H1 (cell line): ENCODE measurements around the gene FCN3. TPM values are rescaled to one million over a fixed set of nuclear protein-coding genes. Genes with fewer than 3 reads are reported as not detected.
A peak's percentile ranks its signal among the peaks of the same experiment; 100 is the strongest.

Experiments
- CTCF ChIA-PET: fragments of 300-600 bp; sonication (Branson Sonifier 250); formaldehyde crosslinking; loops from one replicate; lab custom pipeline; 2021; ENCODE audit not compliant: partially characterized antibody; lab: Charles Lee
- POLR2A ChIA-PET: fragments of 300-600 bp; sonication (Branson Sonifier 250); formaldehyde crosslinking; loops from one replicate; lab custom pipeline; 2021; ENCODE audit warnings: inconsistent platforms; ENCODE audit not compliant: partially characterized antibody; lab: Charles Lee
- DNase-seq, 2 experiments: peaks; one replicate each; pipeline versions ENCODE4 v3.0.0 to v3.0.0-alpha.2; 2010 to 2022; ENCODE audit warnings: low spot score in 2 of 2, low read depth in 1 of 2, mixed read lengths in 1 of 2
- FAIRE-seq: peaks from 2 replicates; lab custom pipeline; 2011; peaks lifted over from hg19 to GRCh38; lab: Jason Lieb, UNC
- H2AFZ ChIP-seq: 2 replicates; pipeline ENCODE4 v1.8.1; 2012; ENCODE audit warnings: low read length, inconsistent platforms
- H2AK5ac ChIP-seq: 2 replicates; pipeline ENCODE4 v1.6.1; 2013; ENCODE audit warnings: low read depth, low read length
- H2BK120ac ChIP-seq: replicated peaks from 2 replicates; pipeline ENCODE3; 2013; ENCODE audit warnings: low read depth, low read length, inconsistent platforms
- H2BK12ac ChIP-seq: 2 replicates; pipeline ENCODE4 v1.6.1; 2013; ENCODE audit warnings: low read depth, low read length
- H2BK15ac ChIP-seq: 2 replicates; pipeline ENCODE4 v1.6.1; 2013; ENCODE audit warnings: low read length
- H2BK20ac ChIP-seq: 2 replicates; pipeline ENCODE4 v1.6.1; 2013; ENCODE audit warnings: low read length
- H2BK5ac ChIP-seq: 2 replicates; pipeline ENCODE4 v1.6.1; 2013; ENCODE audit warnings: low read depth, low read length
- H3K14ac ChIP-seq: 2 replicates; pipeline ENCODE4 v1.6.1; 2013; ENCODE audit warnings: inconsistent platforms; ENCODE audit not compliant: insufficient read length
- H3K18ac ChIP-seq: 2 replicates; pipeline ENCODE4 v1.6.1; 2013; ENCODE audit warnings: low read length; ENCODE audit errors: extremely low read depth
- H3K23ac ChIP-seq: 2 replicates; pipeline ENCODE4 v1.6.1; 2013; ENCODE audit warnings: inconsistent platforms; ENCODE audit not compliant: insufficient read length
- H3K23me2 ChIP-seq: 2 replicates; pipeline ENCODE4 v1.6.1; 2013; ENCODE audit warnings: low read depth, low read length
- H3K27ac ChIP-seq: 2 replicates; pipeline ENCODE4 v1.6.1; 2011; ENCODE audit warnings: low read depth, low read length, inconsistent platforms
- H3K27me3 ChIP-seq, 4 experiments: replicated peaks in 1 of 4; 1 replicate in 1 of 4; 2 replicates in 3 of 4; pipeline versions ENCODE4 v1.6.1 to v1.8.1; 2011 to 2013; ENCODE audit warnings: low read length in 3 of 4, mild to moderate bottlenecking in 3 of 4, inconsistent platforms in 2 of 4, mixed read lengths in 2 of 4, moderate library complexity in 1 of 4; ENCODE audit not compliant: control insufficient read depth in 3 of 4, insufficient read depth in 3 of 4; ENCODE audit errors: extremely low read depth in 1 of 4
- H3K36me3 ChIP-seq, 4 experiments: 2 replicates each; pipeline versions ENCODE4 v1.6.1 to v1.8.1; 2011 to 2013; ENCODE audit warnings: mild to moderate bottlenecking in 4 of 4, low read length in 3 of 4, moderate library complexity in 2 of 4, control low read depth in 1 of 4, inconsistent platforms in 1 of 4; ENCODE audit not compliant: insufficient read depth in 4 of 4, control insufficient read depth in 2 of 4
- H3K4ac ChIP-seq: replicated peaks from 2 replicates; pipeline ENCODE3; 2013; ENCODE audit warnings: low read length, low read depth, mixed read lengths, inconsistent platforms; ENCODE audit not compliant: insufficient read length
- H3K4me1 ChIP-seq, 4 experiments: replicated peaks in 1 of 4; 1 replicate in 1 of 4; 2 replicates in 3 of 4; pipeline versions ENCODE4 v1.6.1 to v1.8.1; 2011 to 2013; ENCODE audit warnings: low read length in 3 of 4, inconsistent platforms in 2 of 4, mixed read lengths in 1 of 4; ENCODE audit not compliant: insufficient read depth in 4 of 4, control insufficient read depth in 3 of 4
- H3K4me2 ChIP-seq, 2 experiments: 2 replicates each; pipeline versions ENCODE4 v1.6.1 to v1.8.1; 2011 to 2013; ENCODE audit warnings: low read depth in 2 of 2, low read length in 2 of 2, control low read depth in 1 of 2, inconsistent platforms in 1 of 2, mild to moderate bottlenecking in 1 of 2; ENCODE audit not compliant: insufficient read depth in 1 of 2
- H3K4me3 ChIP-seq, 4 experiments: fragments of 200-600, 300-600 bp in 1 of 4; sonication (generic), shearing (Covaris generic), sonication (Bioruptor Twin) in 1 of 4; 2 replicates each; pipeline versions ENCODE4 v1.5.1 to v1.8.1; 2011 to 2016; ENCODE audit warnings: low read length in 4 of 4, low read depth in 3 of 4, control low read depth in 2 of 4, inconsistent platforms in 2 of 4, mild to moderate bottlenecking in 2 of 4, mixed read lengths in 1 of 4, moderate library complexity in 1 of 4; ENCODE audit not compliant: insufficient read depth in 2 of 4; ENCODE audit errors: extremely low read depth in 1 of 4
- H3K56ac ChIP-seq: replicated peaks from 2 replicates; pipeline ENCODE3; 2013; ENCODE audit warnings: low read depth, mild to moderate bottlenecking, mixed read lengths, low read length, inconsistent platforms; ENCODE audit not compliant: insufficient read length
- H3K79me1 ChIP-seq: 2 replicates; pipeline ENCODE4 v1.6.1; 2013; ENCODE audit warnings: low read depth, low read length, control low read depth
- H3K79me2 ChIP-seq, 2 experiments: 2 replicates each; pipeline versions ENCODE4 v1.6.1 to v1.8.1; 2012 to 2013; ENCODE audit warnings: low read length in 2 of 2, mild to moderate bottlenecking in 2 of 2, inconsistent platforms in 1 of 2; ENCODE audit not compliant: insufficient read depth in 2 of 2, control insufficient read depth in 1 of 2
- H3K9ac ChIP-seq, 4 experiments: replicated peaks in 1 of 4; 1 replicate in 1 of 4; 2 replicates in 3 of 4; pipeline versions ENCODE4 v1.6.1 to v1.8.1; 2011 to 2013; ENCODE audit warnings: low read depth in 3 of 4, low read length in 3 of 4, control low read depth in 2 of 4, mild to moderate bottlenecking in 2 of 4, moderate library complexity in 2 of 4, inconsistent platforms in 1 of 4; ENCODE audit errors: extremely low read depth in 1 of 4
- H3K9me3 ChIP-seq, 2 experiments: 2 replicates each; pipeline versions ENCODE4 v1.6.1 to v1.8.1; 2012 to 2013; ENCODE audit warnings: mild to moderate bottlenecking in 2 of 2, moderate library complexity in 2 of 2, control low read depth in 1 of 2, inconsistent platforms in 1 of 2, low read depth in 1 of 2, low read length in 1 of 2, mixed read lengths in 1 of 2; ENCODE audit not compliant: insufficient read depth in 2 of 2
- H4K20me1 ChIP-seq, 2 experiments: replicated peaks in 1 of 2; 2 replicates each; pipeline versions ENCODE3 to v1.8.1; 2011 to 2013; ENCODE audit warnings: inconsistent platforms in 2 of 2, low read length in 2 of 2, mild to moderate bottlenecking in 1 of 2; ENCODE audit not compliant: insufficient read depth in 2 of 2, control insufficient read depth in 1 of 2
- H4K5ac ChIP-seq: 2 replicates; pipeline ENCODE4 v1.6.1; 2013; ENCODE audit warnings: low read length, low read depth, mixed read lengths, inconsistent platforms; ENCODE audit not compliant: insufficient read length
- H4K8ac ChIP-seq: 2 replicates; pipeline ENCODE4 v1.8.0; 2013; ENCODE audit warnings: mild to moderate bottlenecking, moderate library complexity, low read length, inconsistent platforms; ENCODE audit not compliant: insufficient read depth; ENCODE audit errors: extremely low read depth
- H4K91ac ChIP-seq: replicated peaks from 2 replicates; pipeline ENCODE3; 2013; ENCODE audit warnings: low read length, mixed read lengths, inconsistent platforms; ENCODE audit not compliant: insufficient read length
- CTCF ChIP-seq, 3 experiments: IDR thresholded peaks; 1 replicate in 2 of 3; 2 replicates in 1 of 3; pipeline versions ENCODE4 v1.5.1 to v1.6.1; 2011; ENCODE audit warnings: low read length in 3 of 3, mild to moderate bottlenecking in 3 of 3, inconsistent platforms in 2 of 3, low read depth in 1 of 3, moderate library complexity in 1 of 3; ENCODE audit not compliant: insufficient read depth in 1 of 3; ENCODE audit errors: control extremely low read depth in 1 of 3
- EP300 ChIP-seq, 2 experiments: IDR thresholded peaks; 1 replicate in 1 of 2; 2 replicates in 1 of 2; pipeline ENCODE4 v1.6.1; 2011 to 2012; ENCODE audit warnings: low read depth in 2 of 2, low read length in 2 of 2, mild to moderate bottlenecking in 2 of 2, borderline replicate concordance in 1 of 2, inconsistent platforms in 1 of 2, moderate library complexity in 1 of 2
- RAD21 ChIP-seq, 2 experiments: IDR thresholded peaks in 1 of 2; conservative IDR thresholded peaks in 1 of 2; 2 replicates each; pipeline ENCODE4 v1.6.1; 2011; ENCODE audit warnings: low read depth in 2 of 2, low read length in 2 of 2, improper control_type of control experiment in 1 of 2, inconsistent platforms in 1 of 2, mild to moderate bottlenecking in 1 of 2, moderate library complexity in 1 of 2
- WGBS, 2 experiments: shearing (Covaris generic) in 1 of 2; methylation state at CpG; one replicate each; pipeline versions ENCODE4 v1.1.6 to v1.1.7; 2013 to 2015; ENCODE audit warnings: low lambda C conversion rate in 2 of 2, mixed read lengths in 2 of 2, inconsistent platforms in 1 of 2, low coverage in 1 of 2, missing lambda C conversion rate in 1 of 2; ENCODE audit not compliant: insufficient replicate concordance in 2 of 2, insufficient coverage in 1 of 2, insufficient read length in 1 of 2; ENCODE audit errors: extremely low coverage in 1 of 2, missing lambda C conversion rate in 1 of 2; 5-methylcytosine and 5-hydroxymethylcytosine counted together
- polyA plus RNA-seq, 7 experiments: library from polyadenylated mRNA; depleted of rRNA in 3 of 7; stranded (reverse) in 5 of 7; unstranded in 2 of 7; fragments of >200 nt in 5 of 7; fragments of 200-250 nt in 2 of 7; gene quantifications; 1 replicate in 5 of 7; 2 replicates in 1 of 7; 4 replicates in 1 of 7; pipeline versions ENCODE4 v1.2.1 to v1.2.3, GENCODE V29; 2011 to 2013; ENCODE audit warnings: missing spikeins in 2 of 7, mixed read lengths in 2 of 7
- total RNA-seq: library from RNA; stranded (reverse); fragmentation: NEBNext Ultra II Directional; extraction: Animal tissue kit (Norgen Biotek cat#: 25700); gene quantifications from 2 replicates; pipeline ENCODE4 v1.2.1, GENCODE V29; 2021

The FCN3 gene
- total and polyA plus RNA-seq, 2 of the 8 experiments (the other 6 are each of a cell fraction or from before 2014, with no cell fraction given) = 0.30 to 0.57 TPM

DNA sequence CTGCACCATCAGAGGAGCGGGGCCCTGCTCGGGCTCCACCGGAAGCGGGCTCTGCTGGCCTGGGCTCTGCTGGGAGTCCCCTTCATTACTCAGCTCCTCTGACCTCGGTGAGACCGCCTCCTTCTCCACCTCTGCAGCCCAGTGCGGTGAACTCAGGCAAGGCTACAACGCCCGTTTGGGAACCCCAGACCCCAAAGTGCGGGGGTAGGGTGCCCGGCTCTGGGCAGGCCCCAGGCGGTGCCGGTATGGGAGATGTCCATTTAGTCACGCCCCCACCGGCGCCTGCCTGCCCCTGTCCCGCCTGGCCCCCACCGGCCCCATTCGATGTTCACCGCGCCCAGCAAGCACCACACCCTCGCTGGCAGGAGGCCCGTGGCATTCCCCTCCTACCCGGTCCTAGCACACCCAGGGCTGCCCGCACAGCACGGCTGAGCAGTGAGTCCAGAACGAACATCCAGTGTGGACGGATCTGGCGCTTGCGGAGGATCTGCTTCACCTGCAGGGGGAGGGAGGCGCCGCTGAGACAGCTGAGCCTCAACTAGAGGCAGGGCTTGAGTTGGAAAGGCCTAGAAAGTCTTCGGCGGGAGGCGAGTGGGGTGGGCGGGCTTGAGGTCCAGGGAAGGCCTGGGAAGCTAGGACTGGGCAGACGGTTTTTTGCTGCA lies 17.9 kb downstream of the FCN3 start:
- no peak overlapping the region for H4K8ac ChIP-seq
- peaks cover 0 to 12% of the 10 kb centered on the region in 2 experiments for H4K20me1 ChIP-seq
- no peak overlapping the region for H3K23ac ChIP-seq
- no peaks in the 10 kb centered on the region for H3K79me2 ChIP-seq
- H3K23me2 ChIP-seq = peaks cover 14% of the 10 kb centered on the region
- H3K27me3 ChIP-seq = peaks cover 12 to 43% (median 35%) of the 10 kb centered on the region in 4 experiments
- peaks cover 0 to 14% (median 7%) of the 10 kb centered on the region in 4 experiments; a peak in 6 of 7 replicates for H3K4me1 ChIP-seq
- no peak overlapping the region for H3K4ac ChIP-seq
- no peak overlapping the region for H2BK120ac ChIP-seq
- H3K14ac ChIP-seq = no peak overlapping the region
- FAIRE-seq (no peak), DNase-seq (no peak)
- H3K18ac ChIP-seq = no peak overlapping the region
- no peak overlapping the region for H2BK5ac ChIP-seq
- H2BK20ac ChIP-seq = no peak overlapping the region; the same call in 1 of the 2 replicates
- H2AK5ac ChIP-seq = no peak overlapping the region
- ChIA-PET CTCF (interaction anchor here (0.8 to 28.8 kb wide), 35 partner anchors 8 to 319 kb away, joined by 3 to 625 read pairs (median 6); partner anchors contain the start of genes CD164L2, FCN3, GPR3 and MAP3K6), POLR2A (interaction anchor here (0.7 to 10.9 kb wide), 9 partner anchors 4 to 248 kb away, joined by 3 to 101 read pairs (median 5); partner anchors contain the start of genes AHDC1 and MAP3K6)
- no peaks in the 10 kb centered on the region for H3K9me3 ChIP-seq
- 77% methylated on average over 26 of the region's 37 CpGs; no CpG with 5 or more reads in 1 of the 2 experiments for WGBS, 2 experiments
- H4K91ac ChIP-seq = peak overlapping the region; percentile 0
- H2BK15ac ChIP-seq = no peak overlapping the region
- peak overlapping the region; percentile 84; the same call in 1 of the 2 replicates for H2BK12ac ChIP-seq
- no peak overlapping the region for H2AFZ ChIP-seq
- H3K27ac ChIP-seq = no peak overlapping the region
- no peak overlapping the region for H3K9ac ChIP-seq
- H4K5ac ChIP-seq = no peak overlapping the region
- H3K4me2 ChIP-seq = peak overlapping the region in 1 of 2 experiments; percentile 62; a peak in 1 of 4 replicates
- peak in 1 of 2 experiments; percentile 21; a peak in 2 of 4 replicates for TF ChIP-seq RAD21 (IDR thresholded peaks at IDR 0.05 in 1 of 2, conservative IDR thresholded peaks at IDR 0.05 in 1 of 2; ENCODE audit: low read depth in 2 of 2, low read length in 2 of 2)
- TF ChIP-seq CTCF (IDR thresholded peaks at IDR 0.05; ENCODE audit: control extremely low read depth in 1 of 3, insufficient read depth in 1 of 3, low read depth in 1 of 3, low read length in 3 of 3) = peak in 2 of 3 experiments; percentile 35 to 43; a peak in 3 of 4 replicates
- TF ChIP-seq EP300 (IDR thresholded peaks at IDR 0.05; ENCODE audit: borderline replicate concordance in 1 of 2, low read depth in 2 of 2, low read length in 2 of 2) = no peak
- TF ChIP-seq, all 59 proteins: peak for 2
- Histone ChIP-seq H3K56ac (no peak overlapping the region), H3K4me3 (no peak overlapping the region), H3K79me1 (no peaks in the 10 kb centered on the region), H3K36me3 (no peaks in the 10 kb centered on the region)
